ENCODE data around the gene FOXRED2. TPM values are rescaled to one million over a fixed set of nuclear protein-coding genes. Genes with fewer than 3 reads are reported as not detected.
A peak's percentile ranks its signal among the peaks of the same experiment; 100 is the strongest.

FOXRED2 gene
- total RNA-seq, 2 experiments from 2014 or later, result 1.8 to 2.3 TPM

GRCh38 chr22:36469094-36469710 is 37.6 kb downstream of the FOXRED2 start:
- Histone ChIP-seq H3K27ac (ENCODE audit: low read depth in 1 of 2, low read length in 2 of 2) (no peak overlapping the region), H3K36me3 (ENCODE audit: insufficient read depth, low read length) (peaks cover 39% of the 10 kb centered on the region), H3K9me3 (ENCODE audit: control insufficient read depth in 1 of 2, insufficient read depth in 1 of 2, low read length in 2 of 2) (no peaks in the 10 kb centered on the region), H3K4me3 (ENCODE audit: low read length) (no peak overlapping the region), H3K27me3 (ENCODE audit: control insufficient read depth in 1 of 2, insufficient read depth in 2 of 2, low read length in 2 of 2) (no peaks in the 10 kb centered on the region), H3K4me1 (ENCODE audit: insufficient read depth, low read length) (peaks cover 27% of the 10 kb centered on the region)
- DNase-seq, result no peak
- Mint-ChIP-seq H3K4me1 (ENCODE audit: low read depth) (peaks cover 26% of the 10 kb centered on the region), H3K27ac (no peak overlapping the region), H3K4me3 (no peak overlapping the region), H3K27me3 (no peaks in the 10 kb centered on the region), H3K36me3 (ENCODE audit: low read depth) (peaks cover 38% of the 10 kb centered on the region), H3K9me3 (no peaks in the 10 kb centered on the region)
- TF ChIP-seq, protein P1, sequence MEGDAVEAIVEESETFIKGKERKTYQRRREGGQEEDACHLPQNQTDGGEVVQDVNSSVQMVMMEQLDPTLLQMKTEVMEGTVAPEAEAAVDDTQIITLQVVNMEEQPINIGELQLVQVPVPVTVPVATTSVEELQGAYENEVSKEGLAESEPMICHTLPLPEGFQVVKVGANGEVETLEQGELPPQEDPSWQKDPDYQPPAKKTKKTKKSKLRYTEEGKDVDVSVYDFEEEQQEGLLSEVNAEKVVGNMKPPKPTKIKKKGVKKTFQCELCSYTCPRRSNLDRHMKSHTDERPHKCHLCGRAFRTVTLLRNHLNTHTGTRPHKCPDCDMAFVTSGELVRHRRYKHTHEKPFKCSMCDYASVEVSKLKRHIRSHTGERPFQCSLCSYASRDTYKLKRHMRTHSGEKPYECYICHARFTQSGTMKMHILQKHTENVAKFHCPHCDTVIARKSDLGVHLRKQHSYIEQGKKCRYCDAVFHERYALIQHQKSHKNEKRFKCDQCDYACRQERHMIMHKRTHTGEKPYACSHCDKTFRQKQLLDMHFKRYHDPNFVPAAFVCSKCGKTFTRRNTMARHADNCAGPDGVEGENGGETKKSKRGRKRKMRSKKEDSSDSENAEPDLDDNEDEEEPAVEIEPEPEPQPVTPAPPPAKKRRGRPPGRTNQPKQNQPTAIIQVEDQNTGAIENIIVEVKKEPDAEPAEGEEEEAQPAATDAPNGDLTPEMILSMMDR (IDR thresholded peaks at IDR 0.05), result no peak
- intact Hi-C loops (cut with DNase I, micrococcal nuclease), result no loop called here
- ChIA-PET POLR2A (interaction anchor here (1.5 to 1.6 kb wide), 2 partner anchors 84 to 134 kb away, joined by 4 read pairs; no protein-coding TSS in a partner anchor), CTCF (interaction anchor here (1.4 to 4.2 kb wide), 5 partner anchors 17 to 169 kb away, joined by 3 to 60 read pairs (median 14); no protein-coding TSS in a partner anchor)
- ATAC-seq (ENCODE audit: poor library complexity), result no peak

DNA sequence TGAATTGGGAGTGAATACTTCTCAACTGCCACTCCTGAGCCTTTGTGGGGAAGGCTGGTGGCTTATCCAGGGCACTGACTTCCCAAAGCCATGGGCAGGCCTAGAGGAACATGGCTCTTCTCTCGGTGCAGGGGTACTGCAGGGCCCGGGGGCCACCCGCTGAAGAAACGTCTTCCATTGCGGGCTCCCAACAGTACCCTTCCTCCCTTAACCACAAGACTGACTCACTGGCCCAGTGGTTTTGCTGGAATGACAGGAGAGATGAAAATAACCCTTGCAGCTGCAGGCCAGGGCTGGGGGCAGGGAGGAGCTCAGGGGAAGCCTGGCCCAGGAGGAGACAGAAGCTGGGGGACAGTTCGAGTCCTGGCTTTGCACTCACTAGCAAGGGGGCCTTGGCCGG is 38.9 kb downstream of the FOXRED2 start:
- ChIA-PET POLR2A (interaction anchor here (1.5 kb wide), 1 partner anchor 83 kb away, joined by 4 read pairs; no protein-coding TSS in a partner anchor), CTCF (interaction anchor here (4.2 kb wide), 1 partner anchor 167 kb away, joined by 60 read pairs; no protein-coding TSS in a partner anchor)
- ATAC-seq (ENCODE audit: poor library complexity) (no peak), DNase-seq (no peak)
- no peaks in the 10 kb centered on the region for H3K27me3 Mint-ChIP-seq
- TF ChIP-seq, protein P1 (IDR thresholded peaks at IDR 0.05), result no peak
- H3K9me3 ChIP-seq (ENCODE audit: control insufficient read depth in 1 of 2, insufficient read depth in 1 of 2, low read length in 2 of 2), result no peaks in the 10 kb centered on the region
- H3K4me1 ChIP-seq (ENCODE audit: insufficient read depth, low read length), result peaks cover 27% of the 10 kb centered on the region
- H3K27me3 ChIP-seq (ENCODE audit: control insufficient read depth in 1 of 2, insufficient read depth in 2 of 2, low read length in 2 of 2), result no peaks in the 10 kb centered on the region
- intact Hi-C loops (cut with DNase I, micrococcal nuclease), result no loop called here
- peaks cover 26% of the 10 kb centered on the region for H3K4me1 Mint-ChIP-seq (ENCODE audit: low read depth)
- no peak overlapping the region for H3K27ac ChIP-seq (ENCODE audit: low read depth in 1 of 2, low read length in 2 of 2)
- H3K36me3 ChIP-seq (ENCODE audit: insufficient read depth, low read length), result peaks cover 28% of the 10 kb centered on the region
- no peaks in the 10 kb centered on the region for H3K9me3 Mint-ChIP-seq
- H3K27ac Mint-ChIP-seq, result no peak overlapping the region
- no peak overlapping the region for H3K4me3 ChIP-seq (ENCODE audit: low read length)
- H3K4me3 Mint-ChIP-seq, result no peak overlapping the region
- H3K36me3 Mint-ChIP-seq (ENCODE audit: low read depth), result peaks cover 30% of the 10 kb centered on the region

- intact Hi-C loops (cut with DNase I, micrococcal nuclease), result no loop called here
These were observed 39.6 kb downstream of the FOXRED2 start for GRCh38 chr22:36467042-36467810.

More at GRCh38 chr22:36467042-36467810, 39.6 kb downstream of the FOXRED2 start:
- ATAC-seq (ENCODE audit: poor library complexity) (no peak), DNase-seq (no peak)
- TF ChIP-seq, protein P1 (IDR thresholded peaks at IDR 0.05), result no peak
- peaks cover 27% of the 10 kb centered on the region for H3K4me1 ChIP-seq (ENCODE audit: insufficient read depth, low read length)
- H3K27me3 ChIP-seq (ENCODE audit: control insufficient read depth in 1 of 2, insufficient read depth in 2 of 2, low read length in 2 of 2), result no peaks in the 10 kb centered on the region
- Mint-ChIP-seq H3K27ac (peak overlapping the region; percentile 81), H3K9me3 (no peaks in the 10 kb centered on the region), H3K4me1 (ENCODE audit: low read depth) (peaks cover 26% of the 10 kb centered on the region), H3K27me3 (no peaks in the 10 kb centered on the region), H3K36me3 (ENCODE audit: low read depth) (peaks cover 23% of the 10 kb centered on the region), H3K4me3 (no peak overlapping the region)
- H3K9me3 ChIP-seq (ENCODE audit: control insufficient read depth in 1 of 2, insufficient read depth in 1 of 2, low read length in 2 of 2), result no peaks in the 10 kb centered on the region
- ChIA-PET POLR2A (interaction anchor here (0.6 to 1.3 kb wide), 5 partner anchors 61 to 167 kb away, joined by 3 to 4 read pairs (median 3); no protein-coding TSS in a partner anchor), CTCF (interaction anchor here (4.2 kb wide), 1 partner anchor 167 kb away, joined by 60 read pairs; no protein-coding TSS in a partner anchor)
- no peak overlapping the region for H3K27ac ChIP-seq (ENCODE audit: low read depth in 1 of 2, low read length in 2 of 2)
- H3K4me3 ChIP-seq (ENCODE audit: low read length), result no peak overlapping the region
- H3K36me3 ChIP-seq (ENCODE audit: insufficient read depth, low read length), result peaks cover 21% of the 10 kb centered on the region
